AG10803 (cell line): ENCODE results near the gene KIFC3.

Experiments used
- DNase-seq: peaks from one replicate; pipeline ENCODE4 v3.0.0; 2010; ENCODE audit warnings: low read depth
- H3K4me3 ChIP-seq: 2 replicates; pipeline ENCODE4 v1.5.1; 2011; ENCODE audit warnings: mild to moderate bottlenecking, low read length, control low read depth
- TF ChIP-seq, protein P1 (sequence below): conservative IDR thresholded peaks from 2 replicates; pipeline ENCODE4 v1.5.1; 2011; ENCODE audit warnings: mild to moderate bottlenecking, low read length, control low read depth, inconsistent platforms

KIFC3 gene

DNA sequence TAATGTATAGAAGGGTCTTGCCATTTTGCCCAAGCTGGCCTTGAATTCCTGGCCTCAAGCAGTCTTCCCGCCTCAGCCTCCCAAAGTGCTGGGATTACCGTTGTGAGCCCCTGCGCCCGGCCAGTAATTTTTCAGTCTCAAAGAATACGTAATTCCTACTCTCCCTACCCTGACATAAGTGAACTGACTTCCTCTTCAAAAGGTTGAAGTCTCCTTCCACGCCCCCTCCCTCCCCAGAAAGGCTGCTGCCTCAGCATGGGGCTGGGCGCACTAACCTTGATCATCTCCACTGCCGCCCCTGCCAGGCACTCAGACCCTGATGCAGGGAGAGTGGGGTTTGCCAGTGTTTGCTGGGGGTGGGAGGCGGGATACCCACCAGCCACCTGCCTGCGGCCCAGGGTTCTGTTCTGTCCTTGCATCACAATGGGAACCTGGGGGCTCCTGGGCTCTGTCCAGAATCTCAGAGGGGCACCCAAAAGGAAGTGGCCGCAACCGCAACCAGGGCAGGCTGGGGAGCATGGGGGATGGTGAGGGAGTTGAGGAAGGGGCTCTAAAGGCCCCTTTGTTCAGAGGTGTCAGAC, 27.5 kb downstream of the KIFC3 start:
- TF ChIP-seq, protein P1, sequence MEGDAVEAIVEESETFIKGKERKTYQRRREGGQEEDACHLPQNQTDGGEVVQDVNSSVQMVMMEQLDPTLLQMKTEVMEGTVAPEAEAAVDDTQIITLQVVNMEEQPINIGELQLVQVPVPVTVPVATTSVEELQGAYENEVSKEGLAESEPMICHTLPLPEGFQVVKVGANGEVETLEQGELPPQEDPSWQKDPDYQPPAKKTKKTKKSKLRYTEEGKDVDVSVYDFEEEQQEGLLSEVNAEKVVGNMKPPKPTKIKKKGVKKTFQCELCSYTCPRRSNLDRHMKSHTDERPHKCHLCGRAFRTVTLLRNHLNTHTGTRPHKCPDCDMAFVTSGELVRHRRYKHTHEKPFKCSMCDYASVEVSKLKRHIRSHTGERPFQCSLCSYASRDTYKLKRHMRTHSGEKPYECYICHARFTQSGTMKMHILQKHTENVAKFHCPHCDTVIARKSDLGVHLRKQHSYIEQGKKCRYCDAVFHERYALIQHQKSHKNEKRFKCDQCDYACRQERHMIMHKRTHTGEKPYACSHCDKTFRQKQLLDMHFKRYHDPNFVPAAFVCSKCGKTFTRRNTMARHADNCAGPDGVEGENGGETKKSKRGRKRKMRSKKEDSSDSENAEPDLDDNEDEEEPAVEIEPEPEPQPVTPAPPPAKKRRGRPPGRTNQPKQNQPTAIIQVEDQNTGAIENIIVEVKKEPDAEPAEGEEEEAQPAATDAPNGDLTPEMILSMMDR, result no peak
- no peak for DNase-seq
- H3K4me3 ChIP-seq, result no peak overlapping the region

DNA sequence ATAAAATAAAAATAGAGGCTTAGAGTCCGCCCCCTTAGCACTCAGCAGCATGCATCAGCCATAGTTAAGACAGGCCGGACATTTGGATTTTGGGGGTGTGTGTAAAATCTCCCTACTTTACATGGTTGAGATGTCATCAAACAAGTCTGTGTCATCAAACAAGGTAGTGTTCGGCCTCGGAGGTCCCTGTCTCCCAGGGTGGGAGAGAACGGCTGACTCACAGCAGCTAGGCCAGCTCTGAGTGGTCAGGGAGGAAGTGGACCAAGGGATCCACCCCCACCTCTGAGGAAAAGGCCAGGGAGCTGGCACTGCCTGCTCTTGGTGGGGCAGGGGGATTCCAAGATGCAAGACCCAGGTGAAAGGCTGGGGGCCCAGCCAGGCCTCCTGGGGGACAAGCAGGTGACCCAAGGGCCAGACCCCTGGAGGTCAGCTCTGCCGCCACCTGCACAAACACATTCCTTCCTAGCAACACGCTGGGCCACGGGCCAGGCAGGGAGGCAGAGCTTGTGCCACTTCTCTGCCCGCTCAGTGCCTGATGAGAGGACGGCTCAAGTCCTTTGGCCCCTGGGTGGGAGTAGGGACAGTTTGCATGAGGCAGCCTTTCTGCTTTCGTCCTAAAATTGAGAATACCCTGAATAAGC, 28.5 kb downstream of the KIFC3 start:
- no peak overlapping the region for H3K4me3 ChIP-seq
- TF ChIP-seq, protein P1, result no peak
- no peak for DNase-seq

DNA sequence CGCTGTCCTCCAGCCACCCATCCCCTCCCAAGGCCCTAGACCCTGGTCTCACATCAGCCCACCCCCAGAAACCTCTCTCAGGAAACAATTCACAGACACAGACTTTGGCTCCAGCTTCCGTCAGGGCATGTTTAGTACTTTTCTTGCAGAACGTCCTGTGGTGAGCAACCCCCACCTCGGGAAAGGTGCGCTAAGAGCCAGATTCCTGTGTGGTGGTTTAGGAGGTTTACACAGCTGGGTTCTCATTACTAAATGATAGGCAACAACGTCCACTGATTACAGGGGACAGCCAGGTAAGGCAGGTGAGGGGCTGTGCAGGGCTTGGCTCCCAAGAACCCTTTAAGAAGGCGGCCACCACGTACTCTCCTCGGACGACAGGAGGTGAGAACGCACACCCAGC, 29.3 kb downstream of the KIFC3 start:
- no peak for DNase-seq
- no peak overlapping the region for H3K4me3 ChIP-seq
- TF ChIP-seq, protein P1, result no peak

DNA sequence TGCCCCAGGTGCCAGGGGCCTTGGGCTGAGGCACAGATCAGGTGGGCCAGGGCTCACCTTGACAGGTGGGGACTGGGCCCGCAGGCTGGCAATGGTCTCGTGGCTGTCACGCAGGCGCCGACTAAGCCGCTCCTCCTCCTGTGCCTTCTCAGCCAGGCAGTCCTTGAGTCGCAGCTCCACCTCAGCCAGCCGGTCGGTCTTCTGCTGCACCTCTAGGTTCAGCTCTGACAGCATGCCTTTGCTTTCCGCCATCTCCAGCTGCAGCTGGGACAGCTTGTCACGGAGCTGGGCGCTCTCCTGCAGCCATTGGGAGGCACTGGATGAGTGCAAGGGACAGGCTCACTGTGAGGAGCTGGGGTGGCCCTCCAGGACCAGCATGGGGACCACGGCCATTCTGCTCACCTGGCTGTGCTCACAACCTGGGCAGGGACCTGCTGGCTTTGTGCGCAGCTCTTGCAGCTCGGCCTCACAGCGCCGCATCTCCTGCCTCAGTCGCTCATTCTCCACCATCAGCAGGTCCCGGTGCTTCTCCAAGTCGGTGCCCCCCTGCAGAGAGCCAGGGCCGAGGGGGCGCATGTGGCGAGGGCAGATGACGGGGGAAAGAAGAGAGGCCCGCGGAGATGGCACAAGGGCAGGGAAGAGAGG, 31.0 kb downstream of the KIFC3 start:
- TF ChIP-seq, protein P1, result no peak
- no peak for DNase-seq
- no peak overlapping the region for H3K4me3 ChIP-seq

DNA sequence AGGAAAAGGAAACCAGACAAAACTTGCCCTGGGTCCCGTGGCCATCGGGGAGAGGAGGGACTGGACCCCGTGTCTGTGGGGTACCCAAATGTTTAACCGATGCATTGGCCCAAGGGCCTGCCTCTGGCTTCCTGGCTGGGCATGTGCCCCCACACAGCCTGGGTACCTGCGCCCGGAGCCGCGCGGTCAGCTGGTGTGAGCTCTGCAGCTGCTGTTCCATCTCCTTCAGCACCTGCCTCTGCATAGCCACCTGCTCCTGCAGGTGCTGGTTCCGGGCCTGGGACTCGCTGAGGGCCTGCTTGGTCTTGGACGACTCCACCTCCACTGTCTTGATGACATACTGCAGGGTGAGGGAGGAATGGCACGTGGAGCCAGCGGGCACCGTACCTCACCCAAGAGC, 31.9 kb downstream of the KIFC3 start:
- H3K4me3 ChIP-seq, result no peak overlapping the region
- TF ChIP-seq, protein P1, result no peak
- DNase-seq, result no peak

DNA sequence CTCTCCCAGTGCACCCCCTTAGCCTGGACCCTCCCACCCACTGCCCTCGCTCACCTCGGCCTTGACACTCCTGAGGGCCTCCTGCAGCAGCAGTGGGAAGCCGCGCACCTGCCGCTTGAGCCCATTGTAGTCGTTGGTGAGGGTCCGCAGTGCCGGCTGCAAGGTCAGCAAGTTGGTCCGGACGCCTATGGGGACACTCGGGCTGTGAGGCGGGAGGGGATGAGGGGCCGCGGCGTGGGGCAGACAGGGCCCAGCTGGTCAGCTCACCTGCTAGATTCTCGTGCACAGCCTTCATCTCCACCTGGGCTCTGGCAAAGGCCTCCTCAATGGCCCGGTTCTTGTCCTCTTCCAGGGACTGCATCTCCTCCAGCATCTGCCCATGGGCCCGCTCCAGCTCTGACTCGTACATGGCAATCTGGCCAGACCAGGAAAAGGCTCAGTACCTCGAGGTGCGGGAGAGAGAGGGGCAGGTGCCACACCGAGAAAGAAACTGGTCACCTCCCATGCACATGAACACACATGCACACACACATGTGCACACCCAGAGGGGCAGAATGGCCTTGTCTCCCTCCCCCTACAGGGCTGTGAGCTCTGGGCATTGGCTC, 32.6 kb downstream of the KIFC3 start:
- no peak overlapping the region for H3K4me3 ChIP-seq
- TF ChIP-seq, protein P1, result no peak
- DNase-seq, result no peak
